GM15510 (cell line): ENCODE data around the gene SLC7A14.

Experiments
- POLR2A ChIP-seq: IDR thresholded peaks from 3 replicates; pipeline ENCODE4 v1.6.1; 2011; ENCODE audit warnings: borderline replicate concordance; ENCODE audit not compliant: insufficient read length; ENCODE audit errors: extremely low read depth

Gene SLC7A14

GRCh38 chr3:170450039-170450438, 135.8 kb downstream of the SLC7A14 start:
- TF ChIP-seq POLR2A, result no peak

GRCh38 chr3:170448584-170448983, 137.3 kb downstream of the SLC7A14 start:
- TF ChIP-seq POLR2A, result no peak

- TF ChIP-seq POLR2A, result no peak
Measured at GRCh38 chr3:170443457-170443856, 142.4 kb downstream of the SLC7A14 start.

GRCh38 chr3:170442947-170443346, 142.9 kb downstream of the SLC7A14 start:
- no peak for TF ChIP-seq POLR2A

- TF ChIP-seq POLR2A, result no peak
Measured at GRCh38 chr3:170441412-170441811, 144.5 kb downstream of the SLC7A14 start.

GRCh38 chr3:170440344-170440743, 145.5 kb downstream of the SLC7A14 start:
- no peak for TF ChIP-seq POLR2A

- no peak for TF ChIP-seq POLR2A
Measured at GRCh38 chr3:170438836-170439235, 147.0 kb downstream of the SLC7A14 start.

- no peak for TF ChIP-seq POLR2A
Measured at GRCh38 chr3:170437696-170438407, 148.0 kb downstream of the SLC7A14 start.

- no peak for TF ChIP-seq POLR2A
Measured at GRCh38 chr3:170437176-170437575, 148.7 kb downstream of the SLC7A14 start.

- no peak for TF ChIP-seq POLR2A
Measured at GRCh38 chr3:170436697-170437096, 149.2 kb downstream of the SLC7A14 start.

GRCh38 chr3:170432416-170432815, 153.5 kb downstream of the SLC7A14 start:
- no peak for TF ChIP-seq POLR2A

- no peak for TF ChIP-seq POLR2A
Measured at GRCh38 chr3:170431054-170431453, 154.8 kb downstream of the SLC7A14 start.

- no peak for TF ChIP-seq POLR2A
Measured at GRCh38 chr3:170429050-170429449, 156.8 kb downstream of the SLC7A14 start.

- no peak for TF ChIP-seq POLR2A
Measured at GRCh38 chr3:170428095-170428494, 157.8 kb downstream of the SLC7A14 start.

GRCh38 chr3:170426240-170426797, 159.6 kb downstream of the SLC7A14 start:
- TF ChIP-seq POLR2A, result no peak

GRCh38 chr3:170425491-170426239, 160.2 kb downstream of the SLC7A14 start:
- no peak for TF ChIP-seq POLR2A

- TF ChIP-seq POLR2A, result no peak
Measured at GRCh38 chr3:170424879-170425278, 161.0 kb downstream of the SLC7A14 start.
